ENCODE results near the gene OXGR1.

Gene OXGR1

DNA sequence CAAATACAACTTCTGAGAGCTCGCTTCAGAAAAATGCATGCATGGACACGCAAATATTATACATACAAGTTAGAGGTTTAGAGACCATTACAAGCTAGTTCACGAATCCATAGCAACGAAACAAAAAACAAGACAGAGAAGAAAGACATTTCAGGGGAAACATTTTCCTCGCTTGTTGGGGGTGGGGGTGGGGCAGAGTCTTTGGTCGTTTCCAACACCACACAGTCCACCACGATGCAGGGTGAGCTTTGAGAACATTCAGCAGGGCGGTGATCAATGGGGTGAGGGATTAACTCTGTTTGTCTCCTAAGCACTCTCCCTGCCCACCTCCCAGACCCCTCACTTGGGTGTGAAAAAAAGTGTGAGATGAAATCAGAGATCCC is 651 bp downstream of the OXGR1 start:
- TF ChIP-seq SIN3A (IDR thresholded peaks at IDR 0.05; ENCODE audit: borderline replicate concordance, insufficient read depth, low read length) (no peak), FOXP2 (optimal IDR thresholded peaks at IDR 0.05; ENCODE audit: borderline replicate concordance, extremely low read depth, extremely low read length, insufficient read depth) (no peak)

GRCh38 chr13:96992633-96993032 is 1.6 kb downstream of the OXGR1 start:
- no peak for TF ChIP-seq SIN3A (IDR thresholded peaks at IDR 0.05; ENCODE audit: borderline replicate concordance, insufficient read depth, low read length)
- no peak for TF ChIP-seq POLR2AphosphoS5 (IDR thresholded peaks at IDR 0.05; ENCODE audit: low read depth, low read length)
- no peak for TF ChIP-seq TAF1 (IDR thresholded peaks at IDR 0.05; ENCODE audit: borderline replicate concordance, insufficient read depth, low read length)
- TF ChIP-seq FOXP2 (optimal IDR thresholded peaks at IDR 0.05; ENCODE audit: borderline replicate concordance, extremely low read depth, extremely low read length, insufficient read depth) = no peak
- TF ChIP-seq, protein P1, sequence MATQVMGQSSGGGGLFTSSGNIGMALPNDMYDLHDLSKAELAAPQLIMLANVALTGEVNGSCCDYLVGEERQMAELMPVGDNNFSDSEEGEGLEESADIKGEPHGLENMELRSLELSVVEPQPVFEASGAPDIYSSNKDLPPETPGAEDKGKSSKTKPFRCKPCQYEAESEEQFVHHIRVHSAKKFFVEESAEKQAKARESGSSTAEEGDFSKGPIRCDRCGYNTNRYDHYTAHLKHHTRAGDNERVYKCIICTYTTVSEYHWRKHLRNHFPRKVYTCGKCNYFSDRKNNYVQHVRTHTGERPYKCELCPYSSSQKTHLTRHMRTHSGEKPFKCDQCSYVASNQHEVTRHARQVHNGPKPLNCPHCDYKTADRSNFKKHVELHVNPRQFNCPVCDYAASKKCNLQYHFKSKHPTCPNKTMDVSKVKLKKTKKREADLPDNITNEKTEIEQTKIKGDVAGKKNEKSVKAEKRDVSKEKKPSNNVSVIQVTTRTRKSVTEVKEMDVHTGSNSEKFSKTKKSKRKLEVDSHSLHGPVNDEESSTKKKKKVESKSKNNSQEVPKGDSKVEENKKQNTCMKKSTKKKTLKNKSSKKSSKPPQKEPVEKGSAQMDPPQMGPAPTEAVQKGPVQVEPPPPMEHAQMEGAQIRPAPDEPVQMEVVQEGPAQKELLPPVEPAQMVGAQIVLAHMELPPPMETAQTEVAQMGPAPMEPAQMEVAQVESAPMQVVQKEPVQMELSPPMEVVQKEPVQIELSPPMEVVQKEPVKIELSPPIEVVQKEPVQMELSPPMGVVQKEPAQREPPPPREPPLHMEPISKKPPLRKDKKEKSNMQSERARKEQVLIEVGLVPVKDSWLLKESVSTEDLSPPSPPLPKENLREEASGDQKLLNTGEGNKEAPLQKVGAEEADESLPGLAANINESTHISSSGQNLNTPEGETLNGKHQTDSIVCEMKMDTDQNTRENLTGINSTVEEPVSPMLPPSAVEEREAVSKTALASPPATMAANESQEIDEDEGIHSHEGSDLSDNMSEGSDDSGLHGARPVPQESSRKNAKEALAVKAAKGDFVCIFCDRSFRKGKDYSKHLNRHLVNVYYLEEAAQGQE (IDR thresholded peaks at IDR 0.05; ENCODE audit: insufficient read depth in 1 of 2, low read depth in 2 of 2, low read length in 2 of 2) = no peak

GRCh38 chr13:96991072-96991471 is 3.2 kb downstream of the OXGR1 start:
- TF ChIP-seq FOXP2 (optimal IDR thresholded peaks at IDR 0.05; ENCODE audit: borderline replicate concordance, extremely low read depth, extremely low read length, insufficient read depth) = no peak
- TF ChIP-seq, protein P1 (IDR thresholded peaks at IDR 0.05; ENCODE audit: insufficient read depth in 1 of 2, low read depth in 2 of 2, low read length in 2 of 2) = no peak
- TF ChIP-seq SIN3A (IDR thresholded peaks at IDR 0.05; ENCODE audit: borderline replicate concordance, insufficient read depth, low read length) = no peak
- no peak for TF ChIP-seq TAF1 (IDR thresholded peaks at IDR 0.05; ENCODE audit: borderline replicate concordance, insufficient read depth, low read length)
- no peak for TF ChIP-seq POLR2AphosphoS5 (IDR thresholded peaks at IDR 0.05; ENCODE audit: low read depth, low read length)

DNA sequence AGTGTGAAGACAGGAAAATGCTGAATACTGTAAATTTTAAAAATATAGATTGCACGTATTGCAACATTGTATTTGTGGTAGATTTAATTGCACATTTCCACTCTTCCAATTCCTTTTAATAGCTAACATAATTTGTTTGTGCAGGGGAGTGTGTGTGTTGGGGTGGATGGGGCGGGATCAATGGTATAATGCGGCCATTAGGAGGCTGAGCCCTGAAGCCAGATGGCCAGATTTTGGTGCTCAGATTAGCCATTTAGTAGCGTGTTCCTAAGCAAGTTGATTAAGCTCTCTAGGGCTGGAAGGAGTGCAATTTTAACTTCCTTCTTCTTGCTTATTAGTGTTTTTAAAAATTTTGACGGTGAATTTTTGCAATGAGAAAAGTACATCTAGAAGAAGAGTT is 5.8 kb downstream of the OXGR1 start:
- no peak for TF ChIP-seq TAF1 (IDR thresholded peaks at IDR 0.05; ENCODE audit: borderline replicate concordance, insufficient read depth, low read length)
- TF ChIP-seq FOXP2 (optimal IDR thresholded peaks at IDR 0.05; ENCODE audit: borderline replicate concordance, extremely low read depth, extremely low read length, insufficient read depth) = no peak
- no peak for TF ChIP-seq SIN3A (IDR thresholded peaks at IDR 0.05; ENCODE audit: borderline replicate concordance, insufficient read depth, low read length)
- TF ChIP-seq, protein P1 (IDR thresholded peaks at IDR 0.05; ENCODE audit: insufficient read depth in 1 of 2, low read depth in 2 of 2, low read length in 2 of 2) = no peak
- no peak for TF ChIP-seq POLR2AphosphoS5 (IDR thresholded peaks at IDR 0.05; ENCODE audit: low read depth, low read length)

- no peak for TF ChIP-seq POLR2AphosphoS5 (IDR thresholded peaks at IDR 0.05; ENCODE audit: low read depth, low read length)
- no peak for TF ChIP-seq FOXP2 (optimal IDR thresholded peaks at IDR 0.05; ENCODE audit: borderline replicate concordance, extremely low read depth, extremely low read length, insufficient read depth)
- TF ChIP-seq TAF1 (IDR thresholded peaks at IDR 0.05; ENCODE audit: borderline replicate concordance, insufficient read depth, low read length) = no peak
- TF ChIP-seq, protein P1 (IDR thresholded peaks at IDR 0.05; ENCODE audit: insufficient read depth in 1 of 2, low read depth in 2 of 2, low read length in 2 of 2) = no peak
- no peak for TF ChIP-seq SIN3A (IDR thresholded peaks at IDR 0.05; ENCODE audit: borderline replicate concordance, insufficient read depth, low read length)
These were observed 10.2 kb downstream of the OXGR1 start for GRCh38 chr13:96984051-96984508.

Measured in PFSK-1 (cell line).